Tibial nerve (tissue), 4 donors: ENCODE data around the gene SOX12. TPM values are rescaled to one million over a fixed set of nuclear protein-coding genes. Genes with fewer than 3 reads are reported as not detected.
"Not testable (repeated sequence)": the region's sequence is repeated elsewhere in the genome, so short reads cannot be mapped to it uniquely, and the experiment has no call there.

ENCODE experiments used
- DNase-seq, 2 donors: peaks; one replicate each; pipeline ENCODE4 v3.0.0-alpha.2; 2019; ENCODE audit warnings: low spot score in 2 of 2
- H3K27ac ChIP-seq, 4 donors: fragments of 200-600 bp; sonication (generic) in 3 of 4; one replicate each; pipeline ENCODE4 v1.5.1; 2017 to 2019; ENCODE audit warnings: mild to moderate bottlenecking in 1 of 4
- H3K27me3 ChIP-seq, 2 donors: fragments of 200-600 bp; sonication (generic) in 1 of 2; one replicate each; pipeline versions ENCODE4 v1.5.1 to v1.6.0; 2017 to 2019
- H3K36me3 ChIP-seq, 3 donors: fragments of 200-600 bp; sonication (generic); one replicate each; pipeline ENCODE4 v1.5.1; 2018 to 2019
- H3K4me1 ChIP-seq, 4 donors: fragments of 200-600 bp; sonication (generic) in 3 of 4; one replicate each; pipeline ENCODE4 v1.5.1; 2017 to 2019
- H3K4me3 ChIP-seq, 4 donors: fragments of 200-600 bp; sonication (generic) in 3 of 4; one replicate each; pipeline ENCODE4 v1.5.1; 2017 to 2019; ENCODE audit warnings: mild to moderate bottlenecking in 1 of 4, moderate library complexity in 1 of 4
- H3K9me3 ChIP-seq, 4 donors: fragments of 200-600 bp; sonication (generic) in 3 of 4; one replicate each; pipeline ENCODE4 v1.5.1; 2017 to 2019
- EP300 ChIP-seq, 2 donors: sonication (generic); formaldehyde crosslinking; IDR thresholded peaks; one replicate each; pipeline ENCODE4 v1.6.1; 2017; ENCODE audit warnings: antibody characterized with exemption in 2 of 2, mild to moderate bottlenecking in 1 of 2
- POLR2A ChIP-seq, 2 donors: fragments of 450-650 bp; IDR thresholded peaks; one replicate each; pipeline ENCODE4 v1.6.1; 2017; ENCODE audit warnings: antibody characterized with exemption in 2 of 2, mild to moderate bottlenecking in 2 of 2, moderate library complexity in 2 of 2
- WGBS, 2 donors: methylation state at CpG; one replicate each; pipeline ENCODE4 v1.1.5; 2018; 5-methylcytosine and 5-hydroxymethylcytosine counted together
- total RNA-seq, 4 donors: library from RNA; depleted of rRNA; stranded (reverse); fragments of >200 nt; gene quantifications; one replicate each; pipeline ENCODE4 v1.1.0, GENCODE V29; 2016
- TF ChIP-seq, protein P1 (sequence below), 5 experiments: fragments of 200-600 bp in 3 of 5; fragments of 450-650 bp in 2 of 5; sonication (generic) in 3 of 5; IDR thresholded peaks; one replicate each; pipeline ENCODE4 v1.5.1; 2016 to 2019; ENCODE audit warnings: antibody characterized with exemption in 5 of 5, mild to moderate bottlenecking in 3 of 5, moderate library complexity in 2 of 5

Gene SOX12
- total RNA-seq, 4 donors from 2014 or later, result 4.6 to 9.8 (median 8.6) TPM

DNA sequence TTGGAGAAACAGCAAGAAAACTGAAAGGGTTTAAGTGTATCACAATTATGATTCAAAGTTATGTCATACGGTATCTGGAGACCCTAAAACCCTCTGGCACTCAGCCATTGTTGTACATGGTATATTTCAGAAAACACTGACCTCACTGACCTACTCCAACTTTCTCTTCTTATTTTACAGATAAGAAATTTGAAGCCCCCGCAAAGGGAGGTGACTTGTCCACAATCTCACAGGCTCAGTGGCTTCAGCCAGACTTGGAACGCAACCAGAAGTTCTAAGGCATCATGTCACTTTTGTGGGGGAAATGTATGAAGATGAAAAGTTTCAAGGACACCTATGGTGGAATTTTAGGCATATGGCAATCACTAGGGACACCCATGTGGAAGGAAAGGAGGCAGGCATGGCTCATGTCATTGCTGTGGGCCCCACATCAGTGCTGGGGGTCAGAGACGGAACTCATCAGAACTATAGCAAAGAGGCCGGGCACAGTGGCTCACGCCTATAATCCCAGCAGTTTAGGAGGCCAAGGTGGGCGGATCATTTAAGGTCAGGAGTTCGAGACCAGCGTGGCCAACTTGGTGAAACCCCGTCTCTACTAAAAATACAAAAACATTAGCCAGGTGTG is 50.0 kb downstream of the SOX12 start:
- DNase-seq, result no peak
- peaks cover 0 to 3% (median 0%) of the 10 kb centered on the region in 4 donors for H3K4me1 ChIP-seq
- 78 to 79% methylated on average over 10 of the region's 10 CpGs for WGBS, 2 donors
- no peaks in the 10 kb centered on the region for H3K27me3 ChIP-seq
- no peak overlapping the region for H3K27ac ChIP-seq
- H3K36me3 ChIP-seq, result no peaks in the 10 kb centered on the region
- TF ChIP-seq EP300 (IDR thresholded peaks at IDR 0.05) (no peak), POLR2A (IDR thresholded peaks at IDR 0.05) (no peak)
- TF ChIP-seq, protein P1, sequence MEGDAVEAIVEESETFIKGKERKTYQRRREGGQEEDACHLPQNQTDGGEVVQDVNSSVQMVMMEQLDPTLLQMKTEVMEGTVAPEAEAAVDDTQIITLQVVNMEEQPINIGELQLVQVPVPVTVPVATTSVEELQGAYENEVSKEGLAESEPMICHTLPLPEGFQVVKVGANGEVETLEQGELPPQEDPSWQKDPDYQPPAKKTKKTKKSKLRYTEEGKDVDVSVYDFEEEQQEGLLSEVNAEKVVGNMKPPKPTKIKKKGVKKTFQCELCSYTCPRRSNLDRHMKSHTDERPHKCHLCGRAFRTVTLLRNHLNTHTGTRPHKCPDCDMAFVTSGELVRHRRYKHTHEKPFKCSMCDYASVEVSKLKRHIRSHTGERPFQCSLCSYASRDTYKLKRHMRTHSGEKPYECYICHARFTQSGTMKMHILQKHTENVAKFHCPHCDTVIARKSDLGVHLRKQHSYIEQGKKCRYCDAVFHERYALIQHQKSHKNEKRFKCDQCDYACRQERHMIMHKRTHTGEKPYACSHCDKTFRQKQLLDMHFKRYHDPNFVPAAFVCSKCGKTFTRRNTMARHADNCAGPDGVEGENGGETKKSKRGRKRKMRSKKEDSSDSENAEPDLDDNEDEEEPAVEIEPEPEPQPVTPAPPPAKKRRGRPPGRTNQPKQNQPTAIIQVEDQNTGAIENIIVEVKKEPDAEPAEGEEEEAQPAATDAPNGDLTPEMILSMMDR (IDR thresholded peaks at IDR 0.05), result no peak
- no peak overlapping the region for H3K4me3 ChIP-seq
- H3K9me3 ChIP-seq, result no peaks in the 10 kb centered on the region

DNA sequence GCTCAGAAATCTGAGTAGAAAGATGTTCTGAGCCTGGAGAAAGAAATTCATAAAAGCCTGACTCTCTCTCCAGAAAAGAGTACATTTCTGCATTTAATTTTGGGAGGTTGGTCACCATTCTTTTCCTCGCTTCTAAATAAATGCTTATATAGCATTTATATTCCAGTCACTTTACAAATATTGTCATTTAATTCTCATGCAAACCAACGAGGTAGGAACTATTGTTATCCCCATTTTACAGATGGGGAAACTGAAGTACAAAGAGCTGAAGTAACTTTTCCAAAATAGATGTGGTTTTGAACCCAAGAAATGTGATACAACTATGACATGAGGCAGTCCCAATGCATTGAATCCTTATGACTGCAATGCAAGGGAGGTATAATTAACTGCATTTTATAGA is 50.7 kb downstream of the SOX12 start:
- no peak for DNase-seq
- H3K9me3 ChIP-seq, result no peaks in the 10 kb centered on the region
- H3K27ac ChIP-seq, result no peak overlapping the region
- no peaks in the 10 kb centered on the region for H3K36me3 ChIP-seq
- H3K4me3 ChIP-seq, result no peak overlapping the region
- WGBS, 2 donors, result 40 to 42% methylated on average over 2 of the region's 2 CpGs
- peaks cover 0 to 9% (median 0%) of the 10 kb centered on the region in 4 donors for H3K4me1 ChIP-seq
- peaks cover 0 to 4% of the 10 kb centered on the region in 2 donors for H3K27me3 ChIP-seq
- TF ChIP-seq EP300 (IDR thresholded peaks at IDR 0.05) (no peak), POLR2A (IDR thresholded peaks at IDR 0.05) (no peak)
- TF ChIP-seq, protein P1 (IDR thresholded peaks at IDR 0.05), result no peak

DNA sequence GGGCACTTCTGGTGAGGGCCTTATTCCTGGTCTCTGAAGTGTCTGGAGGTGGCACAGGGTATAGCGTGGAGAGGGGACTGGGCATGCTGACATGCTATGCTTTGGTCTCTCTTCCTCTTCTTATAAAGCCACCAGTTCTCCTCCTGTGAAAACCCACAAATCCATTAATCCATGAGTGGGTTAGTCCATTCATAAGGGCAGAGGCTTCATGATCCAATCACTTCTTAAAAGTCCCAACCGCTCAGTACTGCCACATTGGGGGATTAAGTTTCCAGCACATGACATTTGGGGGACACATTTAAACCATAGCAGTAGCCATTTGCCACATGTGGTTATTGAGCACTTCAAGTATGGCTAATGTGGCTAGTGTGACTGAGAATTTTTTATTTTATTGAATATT is 51.4 kb downstream of the SOX12 start:
- Histone ChIP-seq H3K4me3 (no peak overlapping the region), H3K27ac (no peak overlapping the region), H3K36me3 (no peaks in the 10 kb centered on the region), H3K9me3 (no peaks in the 10 kb centered on the region), H3K4me1 (peaks cover 0 to 16% (median 0%) of the 10 kb centered on the region in 4 donors), H3K27me3 (peaks cover 0 to 4% of the 10 kb centered on the region in 2 donors)
- no peak for DNase-seq
- TF ChIP-seq, protein P1 (IDR thresholded peaks at IDR 0.05), result no peak
- no peak for TF ChIP-seq POLR2A (IDR thresholded peaks at IDR 0.05)
- no peak for TF ChIP-seq EP300 (IDR thresholded peaks at IDR 0.05)
- WGBS, 2 donors, result 57 to 60% methylated on average over 2 of the region's 2 CpGs

DNA sequence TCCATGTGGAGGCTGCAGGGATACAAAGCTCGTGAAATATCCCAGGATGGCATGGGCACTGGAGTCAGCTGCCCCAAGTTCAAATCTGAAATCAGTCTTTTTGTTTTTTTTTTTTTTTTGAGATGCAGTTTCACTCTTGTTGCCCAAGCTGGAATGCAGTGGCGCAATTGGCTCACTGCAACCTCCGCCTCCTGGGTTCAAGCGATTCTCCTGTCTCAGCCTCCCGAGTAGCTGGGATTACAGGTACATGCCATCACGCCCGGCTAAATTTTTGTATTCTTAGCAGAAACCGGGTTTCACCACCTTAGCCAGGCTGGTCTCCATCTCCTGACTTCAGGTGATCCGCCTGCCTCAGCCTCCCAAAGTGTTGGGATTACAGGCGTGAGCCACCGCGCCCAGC is 52.2 kb downstream of the SOX12 start:
- not testable (repeated sequence) for H3K4me3 ChIP-seq, H3K27me3 ChIP-seq, DNase-seq, H3K27ac ChIP-seq, H3K9me3 ChIP-seq, H3K36me3 ChIP-seq
- WGBS, 2 donors, result 84% methylated on average over 12 of the region's 12 CpGs
- peaks cover 0 to 24% (median 2%) of the 10 kb centered on the region in 4 donors for H3K4me1 ChIP-seq

DNA sequence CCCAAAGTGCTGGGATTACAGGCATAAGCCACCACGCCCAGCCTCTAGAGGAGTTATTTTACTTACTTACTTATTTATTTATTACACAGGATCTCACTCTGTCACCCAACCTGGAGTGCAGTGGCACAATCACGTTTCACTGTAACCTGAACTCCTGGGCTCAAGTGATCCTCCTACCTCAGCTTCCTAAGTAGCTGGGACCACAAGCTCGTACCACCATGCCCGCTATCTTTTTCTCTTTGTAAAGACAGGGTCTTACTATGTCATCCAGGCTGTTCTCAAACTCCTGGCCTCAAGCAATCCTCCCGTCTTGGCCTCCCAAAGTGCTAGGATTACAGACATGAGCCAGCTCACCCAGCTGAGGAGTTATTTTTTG is 53.6 kb downstream of the SOX12 start:
- no peaks in the 10 kb centered on the region for H3K36me3 ChIP-seq

More for the DNA sequence above, 53.6 kb downstream of the SOX12 start:
- no peak overlapping the region for H3K4me3 ChIP-seq
- H3K4me1 ChIP-seq, result peaks cover 0 to 25% (median 2%) of the 10 kb centered on the region in 4 donors
- no peak overlapping the region for H3K27ac ChIP-seq
- TF ChIP-seq, protein P1 (IDR thresholded peaks at IDR 0.05), result no peak
- TF ChIP-seq POLR2A (IDR thresholded peaks at IDR 0.05) (no peak), EP300 (IDR thresholded peaks at IDR 0.05) (no peak)
- H3K9me3 ChIP-seq, result no peaks in the 10 kb centered on the region
- peaks cover 0 to 4% of the 10 kb centered on the region in 2 donors for H3K27me3 ChIP-seq
- WGBS, 2 donors, result 67 to 74% methylated on average over 5 of the region's 5 CpGs
- no peak for DNase-seq

Other genes starting within 250 kb of the SOX12 start
- not detected for gene DEFB125, start 237.9 kb upstream of the SOX12 start, total RNA-seq
- not detected for gene DEFB126, start 183.0 kb upstream of the SOX12 start, total RNA-seq
- gene DEFB127, start 168.1 kb upstream of the SOX12 start, total RNA-seq, result not detected
- not detected for gene DEFB128, start 135.8 kb upstream of the SOX12 start, total RNA-seq
- gene DEFB129, start 98.3 kb upstream of the SOX12 start, total RNA-seq, result not detected
- gene DEFB132, start 67.8 kb upstream of the SOX12 start, total RNA-seq, result under 1 TPM in 1 of 4 donors, not detected in 3; 0.66 TPM
- 1 to 10 TPM; 3.5 to 8.7 (median 4.5) TPM for gene C20orf96, start 34.8 kb upstream of the SOX12 start, total RNA-seq
- 10 to 100 TPM; 12.0 to 24.9 (median 20.6) TPM for gene ZCCHC3, start 28.0 kb upstream of the SOX12 start, total RNA-seq
- 10 to 100 TPM; 20.6 to 34.1 (median 26.2) TPM for gene NRSN2, start 21.6 kb downstream of the SOX12 start, total RNA-seq
- 10 to 100 TPM in 1 of 4 donors, 1 to 10 TPM in 3; 4.5 to 10.5 (median 5.9) TPM for gene TRIB3, start 55.2 kb downstream of the SOX12 start, total RNA-seq
- gene RBCK1, start 82.7 kb downstream of the SOX12 start, total RNA-seq, result 100 to 1,000 TPM in 3 of 4 donors, 10 to 100 TPM in 1; 93.5 to 149 (median 118) TPM
- 10 to 100 TPM; 38.5 to 52.0 (median 44.3) TPM for gene TBC1D20, start 137.0 kb downstream of the SOX12 start, total RNA-seq
- gene CSNK2A1, start 218.2 kb downstream of the SOX12 start, total RNA-seq, result 10 to 100 TPM; 60.7 to 73.0 (median 64.1) TPM